ENCODE measurements around the gene MRPL1.

DNA sequence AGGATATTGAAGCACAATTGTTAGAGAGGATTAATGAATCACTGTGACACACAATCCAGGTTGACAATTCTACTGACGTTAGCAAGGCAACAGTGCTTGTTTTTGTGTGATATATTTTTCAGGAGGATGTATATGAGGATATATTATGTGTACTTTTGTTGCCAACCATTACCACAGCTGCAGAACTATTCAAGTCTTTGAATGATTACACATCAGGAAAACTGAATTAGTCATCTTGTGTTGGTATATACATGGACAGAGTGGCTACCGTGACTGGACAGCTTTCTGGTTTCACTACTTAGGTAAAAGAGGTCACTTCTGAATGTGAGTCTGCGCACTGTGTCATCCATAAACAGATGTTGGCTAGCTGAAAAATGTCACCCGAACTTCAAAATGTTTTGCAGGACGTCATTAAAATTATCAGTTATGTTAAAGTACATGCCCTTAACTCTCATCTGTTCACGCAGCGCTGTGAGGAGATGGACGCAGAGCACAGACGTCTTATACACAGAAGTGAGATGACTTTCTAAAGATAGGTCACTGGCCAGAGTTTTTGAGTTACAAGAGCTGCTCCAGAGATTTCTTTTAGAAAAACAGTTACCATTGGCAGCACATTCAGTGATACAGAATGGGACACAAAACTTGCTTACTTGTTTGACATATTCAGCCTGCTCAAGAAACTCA lies 69.0 kb downstream of the MRPL1 start:
- TF ChIP-seq, protein P1, sequence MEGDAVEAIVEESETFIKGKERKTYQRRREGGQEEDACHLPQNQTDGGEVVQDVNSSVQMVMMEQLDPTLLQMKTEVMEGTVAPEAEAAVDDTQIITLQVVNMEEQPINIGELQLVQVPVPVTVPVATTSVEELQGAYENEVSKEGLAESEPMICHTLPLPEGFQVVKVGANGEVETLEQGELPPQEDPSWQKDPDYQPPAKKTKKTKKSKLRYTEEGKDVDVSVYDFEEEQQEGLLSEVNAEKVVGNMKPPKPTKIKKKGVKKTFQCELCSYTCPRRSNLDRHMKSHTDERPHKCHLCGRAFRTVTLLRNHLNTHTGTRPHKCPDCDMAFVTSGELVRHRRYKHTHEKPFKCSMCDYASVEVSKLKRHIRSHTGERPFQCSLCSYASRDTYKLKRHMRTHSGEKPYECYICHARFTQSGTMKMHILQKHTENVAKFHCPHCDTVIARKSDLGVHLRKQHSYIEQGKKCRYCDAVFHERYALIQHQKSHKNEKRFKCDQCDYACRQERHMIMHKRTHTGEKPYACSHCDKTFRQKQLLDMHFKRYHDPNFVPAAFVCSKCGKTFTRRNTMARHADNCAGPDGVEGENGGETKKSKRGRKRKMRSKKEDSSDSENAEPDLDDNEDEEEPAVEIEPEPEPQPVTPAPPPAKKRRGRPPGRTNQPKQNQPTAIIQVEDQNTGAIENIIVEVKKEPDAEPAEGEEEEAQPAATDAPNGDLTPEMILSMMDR (conservative IDR thresholded peaks at IDR 0.05 in 1 of 2, IDR thresholded peaks at IDR 0.05 in 1 of 2; ENCODE audit: low read depth in 1 of 2, low read length in 2 of 2) = no peak
- no peak for TF ChIP-seq EZH2 (IDR thresholded peaks at IDR 0.05; ENCODE audit: low read length, missing control alignments)

All from fibroblast of lung (primary cell).